ENCODE results near the gene LTBP4.
"Not testable (repeated sequence)": the region's sequence is repeated elsewhere in the genome, so short reads cannot be mapped to it uniquely, and the experiment has no call there.

Gene LTBP4, protein sequence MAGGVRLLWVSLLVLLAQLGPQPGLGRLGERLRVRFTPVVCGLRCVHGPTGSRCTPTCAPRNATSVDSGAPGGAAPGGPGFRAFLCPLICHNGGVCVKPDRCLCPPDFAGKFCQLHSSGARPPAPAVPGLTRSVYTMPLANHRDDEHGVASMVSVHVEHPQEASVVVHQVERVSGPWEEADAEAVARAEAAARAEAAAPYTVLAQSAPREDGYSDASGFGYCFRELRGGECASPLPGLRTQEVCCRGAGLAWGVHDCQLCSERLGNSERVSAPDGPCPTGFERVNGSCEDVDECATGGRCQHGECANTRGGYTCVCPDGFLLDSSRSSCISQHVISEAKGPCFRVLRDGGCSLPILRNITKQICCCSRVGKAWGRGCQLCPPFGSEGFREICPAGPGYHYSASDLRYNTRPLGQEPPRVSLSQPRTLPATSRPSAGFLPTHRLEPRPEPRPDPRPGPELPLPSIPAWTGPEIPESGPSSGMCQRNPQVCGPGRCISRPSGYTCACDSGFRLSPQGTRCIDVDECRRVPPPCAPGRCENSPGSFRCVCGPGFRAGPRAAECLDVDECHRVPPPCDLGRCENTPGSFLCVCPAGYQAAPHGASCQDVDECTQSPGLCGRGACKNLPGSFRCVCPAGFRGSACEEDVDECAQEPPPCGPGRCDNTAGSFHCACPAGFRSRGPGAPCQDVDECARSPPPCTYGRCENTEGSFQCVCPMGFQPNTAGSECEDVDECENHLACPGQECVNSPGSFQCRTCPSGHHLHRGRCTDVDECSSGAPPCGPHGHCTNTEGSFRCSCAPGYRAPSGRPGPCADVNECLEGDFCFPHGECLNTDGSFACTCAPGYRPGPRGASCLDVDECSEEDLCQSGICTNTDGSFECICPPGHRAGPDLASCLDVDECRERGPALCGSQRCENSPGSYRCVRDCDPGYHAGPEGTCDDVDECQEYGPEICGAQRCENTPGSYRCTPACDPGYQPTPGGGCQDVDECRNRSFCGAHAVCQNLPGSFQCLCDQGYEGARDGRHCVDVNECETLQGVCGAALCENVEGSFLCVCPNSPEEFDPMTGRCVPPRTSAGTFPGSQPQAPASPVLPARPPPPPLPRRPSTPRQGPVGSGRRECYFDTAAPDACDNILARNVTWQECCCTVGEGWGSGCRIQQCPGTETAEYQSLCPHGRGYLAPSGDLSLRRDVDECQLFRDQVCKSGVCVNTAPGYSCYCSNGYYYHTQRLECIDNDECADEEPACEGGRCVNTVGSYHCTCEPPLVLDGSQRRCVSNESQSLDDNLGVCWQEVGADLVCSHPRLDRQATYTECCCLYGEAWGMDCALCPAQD (N-terminal part only)

DNA sequence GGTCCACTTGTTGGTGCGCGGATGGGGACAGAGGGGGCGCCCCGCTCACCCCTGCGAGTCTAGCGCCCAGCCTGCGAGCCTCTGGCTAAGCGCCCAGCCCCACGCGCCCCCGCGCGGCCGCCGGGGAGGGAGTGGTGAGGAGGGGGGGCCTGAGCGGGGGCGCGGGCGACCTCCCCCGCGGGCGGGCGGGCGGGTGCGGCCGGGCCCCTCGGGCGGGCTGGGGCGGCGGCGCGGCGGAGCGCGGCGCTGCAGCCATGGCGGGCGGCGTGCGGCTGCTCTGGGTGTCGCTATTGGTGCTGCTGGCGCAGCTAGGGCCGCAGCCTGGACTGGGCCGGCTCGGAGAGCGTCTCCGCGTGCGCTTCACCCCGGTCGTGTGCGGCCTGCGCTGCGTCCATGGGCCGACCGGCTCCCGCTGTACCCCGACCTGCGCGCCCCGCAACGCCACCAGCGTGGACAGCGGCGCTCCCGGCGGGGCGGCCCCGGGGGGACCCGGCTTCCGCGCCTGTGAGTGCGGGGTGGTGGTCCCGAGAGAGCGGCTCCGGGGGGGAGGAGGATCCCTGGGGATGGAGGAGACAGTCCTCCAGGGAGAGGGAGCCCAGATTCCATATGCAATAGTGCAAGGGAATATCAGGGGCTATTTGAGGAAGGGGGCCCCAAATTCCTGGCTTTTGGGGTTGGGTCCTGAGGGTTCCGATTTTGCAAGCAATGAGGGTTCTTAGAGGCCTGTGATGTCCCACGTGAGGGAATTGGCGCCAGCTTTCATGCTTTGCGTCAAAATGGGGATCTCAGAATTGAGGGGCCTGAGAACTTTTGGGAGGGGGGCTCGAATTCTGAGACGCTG lies at the start of gene LTBP4:
LTBP4 (plus strand) TSS at position 236 of the 841 bp plus-strand sequence; CDS start at position 255, 19 bp downstream.
- no peak for DNase-seq (ENCODE audit: low spot score)

DNA sequence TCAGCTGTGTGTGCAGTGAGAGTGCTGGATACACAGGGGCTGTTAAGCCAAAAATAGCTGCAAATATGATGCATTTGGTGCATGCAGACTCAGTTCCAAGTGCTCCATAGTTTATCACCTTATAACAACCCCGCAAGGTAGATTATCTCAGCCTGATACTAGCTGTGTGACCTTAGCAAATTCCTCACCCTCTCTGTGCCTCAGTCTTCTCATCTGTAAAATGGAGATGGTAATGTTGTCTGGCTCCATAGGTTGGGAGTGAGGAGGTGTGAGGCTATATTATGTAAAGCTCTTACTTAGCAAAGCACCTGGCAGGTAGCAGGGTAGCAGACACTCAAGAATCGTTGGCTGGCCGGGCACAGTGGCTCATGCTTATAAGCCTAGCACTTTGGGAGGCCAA lies 48.3 kb upstream of the LTBP4 start:
- DNase-seq (ENCODE audit: low spot score): no peak

DNA sequence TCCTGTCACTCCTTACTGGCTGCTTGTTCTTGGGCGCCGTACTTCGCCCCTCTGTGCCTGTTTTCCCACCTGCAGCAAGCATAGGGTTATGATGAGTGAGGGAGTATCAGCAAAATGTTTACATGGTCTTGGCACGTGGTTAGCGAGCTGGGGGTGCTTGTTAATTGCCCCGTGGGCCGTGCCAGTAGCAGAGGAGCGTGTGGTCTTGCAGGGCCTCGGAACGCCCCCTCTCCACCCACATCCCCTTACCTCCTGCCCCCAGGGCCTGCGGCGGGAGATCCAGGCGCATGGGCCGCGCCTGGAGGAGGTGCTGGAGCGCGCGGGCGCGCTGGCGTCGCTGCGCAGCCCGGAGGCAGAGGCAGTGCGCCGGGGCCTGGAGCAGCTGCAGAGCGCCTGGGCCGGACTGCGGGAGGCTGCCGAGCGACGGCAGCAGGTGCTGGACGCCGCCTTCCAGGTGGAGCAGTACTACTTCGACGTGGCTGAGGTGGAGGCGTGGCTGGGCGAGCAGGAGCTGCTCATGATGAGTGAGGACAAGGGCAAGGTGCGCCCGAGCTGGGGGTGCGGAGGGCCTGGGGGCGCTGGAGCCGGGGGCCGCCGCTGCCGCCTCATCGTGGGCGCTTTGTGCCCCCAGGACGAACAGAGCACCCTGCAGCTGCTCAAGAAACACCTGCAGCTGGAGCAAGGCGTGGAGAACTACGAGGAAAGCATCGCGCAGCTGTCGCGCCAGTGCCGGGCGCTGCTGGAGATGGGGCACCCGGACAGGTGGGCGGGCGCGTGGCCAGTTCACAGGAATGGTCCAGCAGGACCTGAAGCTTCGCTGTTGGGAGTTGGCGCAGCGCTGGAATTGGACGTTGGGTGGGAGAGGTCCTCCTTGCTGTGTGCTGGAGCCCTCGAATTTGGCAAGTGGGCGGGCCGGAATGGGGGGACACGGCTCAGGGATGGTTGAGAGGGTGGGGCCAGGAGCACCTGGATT lies 47.0 kb upstream of the LTBP4 start:
- DNase-seq (ENCODE audit: low spot score): no peak

DNA sequence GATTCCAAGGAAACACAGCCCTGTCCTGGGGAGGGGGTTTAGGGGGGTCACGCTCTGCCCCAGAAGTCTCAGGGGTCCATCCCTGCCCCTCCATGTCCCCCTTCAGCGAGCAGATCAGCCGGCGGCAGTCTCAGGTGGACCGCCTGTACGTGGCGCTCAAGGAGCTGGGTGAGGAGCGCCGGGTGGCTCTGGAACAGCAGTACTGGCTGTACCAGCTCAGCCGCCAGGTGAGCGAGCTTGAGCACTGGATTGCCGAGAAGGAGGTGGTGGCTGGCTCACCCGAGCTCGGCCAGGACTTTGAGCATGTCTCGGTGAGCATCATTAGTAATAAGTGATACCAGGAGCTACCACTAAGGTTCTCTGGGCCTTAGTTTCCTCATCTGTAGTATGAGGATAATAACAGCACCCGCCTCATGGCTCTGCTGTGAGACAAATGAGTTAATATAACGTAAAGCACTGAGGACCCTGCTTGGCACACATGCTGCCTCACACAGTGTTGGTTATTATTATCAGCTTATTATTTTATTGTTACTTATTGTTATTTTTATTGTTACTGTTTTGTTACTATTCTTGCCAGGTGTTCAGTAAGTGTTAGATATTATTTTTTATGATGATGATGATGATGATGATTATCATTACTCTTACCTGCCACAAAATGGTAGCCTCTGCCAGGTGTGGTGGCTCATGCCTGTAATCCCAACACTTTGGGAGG lies 45.0 kb upstream of the LTBP4 start:
- DNase-seq (ENCODE audit: low spot score): no peak

DNA sequence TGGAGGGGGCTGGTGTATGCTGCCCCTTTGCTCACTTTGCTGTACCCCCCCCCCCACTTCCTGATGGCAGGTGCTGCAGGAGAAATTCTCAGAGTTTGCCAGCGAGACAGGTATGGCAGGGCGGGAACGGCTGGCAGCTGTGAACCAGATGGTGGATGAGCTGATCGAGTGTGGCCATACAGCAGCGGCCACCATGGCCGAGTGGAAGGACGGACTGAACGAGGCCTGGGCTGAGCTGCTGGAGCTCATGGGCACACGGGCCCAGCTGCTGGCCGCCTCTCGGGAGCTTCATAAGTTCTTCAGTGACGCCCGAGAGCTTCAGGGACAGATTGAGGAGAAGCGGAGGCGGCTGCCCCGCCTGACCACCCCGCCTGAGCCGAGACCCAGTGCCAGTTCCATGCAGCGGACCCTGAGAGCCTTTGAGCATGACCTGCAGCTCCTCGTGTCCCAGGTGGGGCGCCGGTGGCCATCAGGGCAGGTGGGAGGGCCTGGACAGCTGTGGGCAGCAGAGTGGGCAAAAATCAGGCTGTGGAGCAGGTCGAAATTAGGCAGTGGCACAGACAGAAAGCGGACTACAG lies 44.1 kb upstream of the LTBP4 start:
- no peak for DNase-seq (ENCODE audit: low spot score)

DNA sequence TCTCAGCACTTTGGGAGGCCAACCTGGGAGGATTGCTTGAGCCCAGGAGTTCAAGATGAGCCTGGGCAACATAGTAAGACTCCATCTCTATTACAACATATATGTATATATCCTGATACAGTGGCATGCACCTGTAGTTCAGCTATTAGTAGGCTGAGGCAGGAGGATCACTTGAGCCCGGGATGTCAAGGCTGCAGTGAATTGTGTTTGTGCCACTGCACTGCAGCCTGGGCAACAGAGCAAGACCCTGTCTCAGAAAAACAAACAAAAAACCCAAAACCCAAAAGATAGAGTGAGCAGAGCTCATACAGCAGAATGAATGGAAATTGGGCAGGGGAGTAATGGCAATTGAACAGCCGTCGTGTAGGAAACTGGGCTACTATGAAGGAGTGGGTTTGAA lies 41.8 kb upstream of the LTBP4 start:
- no peak for DNase-seq (ENCODE audit: low spot score)

DNA sequence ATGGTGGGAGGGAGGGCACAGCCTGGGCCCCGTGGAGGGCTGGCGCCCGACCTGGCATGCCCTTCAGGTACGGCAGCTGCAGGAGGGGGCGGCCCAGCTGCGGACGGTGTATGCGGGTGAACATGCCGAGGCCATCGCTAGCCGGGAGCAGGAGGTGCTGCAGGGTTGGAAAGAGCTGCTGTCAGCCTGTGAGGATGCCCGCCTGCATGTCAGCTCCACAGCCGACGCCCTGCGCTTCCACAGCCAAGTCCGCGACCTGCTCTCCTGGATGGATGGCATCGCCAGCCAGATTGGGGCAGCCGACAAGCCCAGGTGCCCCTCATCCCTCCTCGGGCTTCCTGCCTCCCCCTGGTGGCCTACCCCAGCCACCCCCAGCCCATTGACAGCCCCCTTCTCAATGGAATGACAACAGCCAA lies 41.1 kb upstream of the LTBP4 start:
- DNase-seq (ENCODE audit: low spot score): no peak

DNA sequence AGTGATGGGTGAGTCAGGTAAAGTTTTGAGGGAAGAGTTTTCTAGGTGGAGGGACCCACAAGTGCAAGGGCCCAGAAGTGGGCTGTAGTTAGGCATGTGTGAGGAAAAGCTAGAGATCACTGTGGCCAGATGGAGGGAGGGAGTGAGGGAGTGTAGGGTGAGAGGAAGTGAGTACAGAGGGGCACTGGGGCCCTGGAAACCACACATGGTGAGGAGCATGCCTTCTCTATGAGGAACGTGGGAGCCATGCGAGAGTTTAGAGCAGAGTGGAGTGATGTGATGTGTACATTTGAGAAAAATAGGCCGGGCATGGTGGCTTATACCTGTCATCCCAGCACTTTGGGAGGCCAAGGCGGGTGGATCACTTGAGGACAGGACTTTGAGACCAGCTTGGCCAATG lies 39.2 kb upstream of the LTBP4 start:
- no peak for DNase-seq (ENCODE audit: low spot score)

GRCh38 chr19:40564535-40564934 lies 36.6 kb upstream of the LTBP4 start:
- not testable (repeated sequence) for DNase-seq (ENCODE audit: low spot score)

DNA sequence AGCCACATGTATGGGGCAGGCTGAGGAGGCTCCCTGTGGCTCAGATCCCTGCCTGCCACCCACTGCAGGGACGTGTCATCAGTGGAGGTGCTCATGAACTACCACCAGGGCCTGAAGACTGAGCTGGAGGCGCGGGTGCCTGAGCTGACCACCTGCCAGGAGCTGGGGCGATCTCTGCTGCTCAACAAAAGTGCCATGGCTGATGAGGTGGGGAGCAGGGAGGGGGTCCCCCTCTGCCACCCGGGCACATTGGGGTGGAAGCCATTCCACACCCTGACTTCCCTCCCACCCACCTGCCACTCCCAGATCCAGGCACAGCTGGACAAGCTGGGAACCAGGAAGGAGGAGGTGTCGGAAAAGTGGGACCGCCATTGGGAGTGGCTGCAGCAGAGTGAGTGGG lies 35.8 kb upstream of the LTBP4 start:
- no peak for DNase-seq (ENCODE audit: low spot score)

GRCh38 chr19:40565910-40566495 lies 35.2 kb upstream of the LTBP4 start:
- DNase-seq (ENCODE audit: low spot score): no peak

- DNase-seq (ENCODE audit: low spot score): no peak
These were observed 34.0 kb upstream of the LTBP4 start for GRCh38 chr19:40567040-40567749.

DNA sequence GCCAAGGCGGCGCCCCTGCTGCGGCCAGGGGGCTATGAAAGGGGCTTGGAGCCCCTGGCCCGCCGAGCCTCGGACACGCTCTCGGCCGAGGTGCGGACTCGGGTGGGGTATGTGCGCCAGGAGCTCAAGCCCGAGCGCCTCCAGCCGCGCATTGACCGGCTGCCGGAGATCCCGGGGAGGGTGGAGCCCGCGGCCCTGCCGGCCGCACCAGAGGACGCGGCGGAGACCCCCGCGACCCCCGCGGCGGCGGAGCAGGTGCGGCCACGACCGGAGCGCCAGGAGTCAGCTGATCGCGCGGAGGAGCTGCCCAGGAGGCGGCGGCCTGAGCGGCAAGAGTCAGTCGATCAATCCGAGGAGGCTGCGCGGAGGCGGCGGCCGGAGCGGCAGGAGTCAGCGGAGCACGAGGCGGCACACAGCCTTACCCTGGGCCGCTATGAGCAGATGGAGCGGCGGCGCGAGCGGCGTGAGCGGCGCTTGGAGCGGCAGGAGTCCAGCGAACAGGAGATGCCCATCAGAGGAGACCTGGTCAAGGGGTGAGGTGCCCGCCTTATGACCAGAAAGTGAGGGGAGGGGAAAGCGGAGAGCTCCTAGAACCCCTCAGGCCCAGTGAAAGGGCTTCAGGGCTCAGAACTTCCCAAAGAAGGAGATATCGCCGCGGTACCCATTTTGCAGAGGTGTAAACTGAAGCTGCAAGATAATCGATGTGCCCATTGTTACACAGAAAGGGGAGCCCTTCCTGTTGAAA lies 33.2 kb upstream of the LTBP4 start:
- no peak for DNase-seq (ENCODE audit: low spot score)

- DNase-seq (ENCODE audit: low spot score): peak; percentile 99
These were observed 30.7 kb upstream of the LTBP4 start for GRCh38 chr19:40570313-40571004.

GRCh38 chr19:40571005-40571318 lies 30.2 kb upstream of the LTBP4 start:
- DNase-seq (ENCODE audit: low spot score): no peak

DNA sequence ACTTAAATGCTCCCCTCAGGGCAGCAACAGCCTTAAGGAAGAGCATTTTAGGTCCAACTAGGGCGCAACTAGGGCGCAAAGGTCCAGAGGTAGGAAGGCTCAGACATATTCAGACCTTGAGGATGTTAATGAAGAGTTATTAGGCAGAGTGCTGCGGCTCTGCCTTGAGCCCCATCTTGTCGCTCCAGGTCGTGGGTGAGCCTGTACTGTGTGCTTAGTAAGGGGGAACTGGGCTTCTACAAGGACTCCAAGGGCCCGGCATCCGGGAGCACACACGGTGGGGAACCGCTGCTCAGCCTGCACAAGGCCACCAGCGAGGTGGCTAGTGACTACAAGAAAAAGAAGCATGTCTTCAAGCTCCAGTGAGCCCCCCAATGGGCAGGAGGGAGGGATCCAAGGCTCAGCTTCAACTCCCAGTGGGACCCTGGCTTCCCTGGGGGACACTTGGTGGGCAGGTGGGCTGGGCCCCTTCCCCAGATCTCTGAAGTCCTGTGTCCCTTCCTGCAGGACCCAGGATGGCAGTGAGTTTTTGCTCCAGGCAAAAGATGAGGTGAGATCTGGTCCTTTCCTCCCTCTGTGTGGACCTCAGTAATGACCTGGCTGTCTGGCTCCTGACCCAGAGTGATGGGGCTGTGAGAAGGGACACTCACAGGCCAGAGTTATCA lies 29.2 kb upstream of the LTBP4 start:
- no peak for DNase-seq (ENCODE audit: low spot score)

Measured in hematopoietic multipotent progenitor cell treated with erythropoietin and hydrocortisone succinate and interleukin-3 and kit ligand, for 15 days (in vitro differentiated cells).